K562 (cell line): ENCODE measurements around the gene ACER2. TPM values are rescaled to one million over a fixed set of nuclear protein-coding genes. Genes with fewer than 3 reads are reported as not detected.
A peak's percentile ranks its signal among the peaks of the same experiment; 100 is the strongest.

Experiments
- ATAC-seq: fragments of 200-7000 bp; cut with Tn5 transposase; 3 replicates; pipeline ENCODE4 v1.9.1; 2020; ENCODE audit warnings: moderate library complexity
- BruUV-seq: library from RNA; stranded (reverse); fragments of 400-500 nt; replicated peaks from 2 replicates; lab custom pipeline; 2021; lab: Mats Ljungman, UMichigan
- CTCF ChIA-PET: fragments of 300-600 bp; formaldehyde crosslinking; extraction: SDS; loops from one replicate; lab custom pipeline; 2021; ENCODE audit warnings: low intra/inter-chr PET ratio; lab: Yijun Ruan, JAX
- POLR2A ChIA-PET: fragments of 300-600, 350-650 bp; sonication (Branson Sonifier 250); formaldehyde crosslinking; extraction: SDS; loops from one replicate; lab custom pipeline; 2021; ENCODE audit warnings: antibody characterized with exemption, inconsistent platforms; lab: Yijun Ruan, JAX
- DNase-seq, 4 experiments: peaks; one replicate each; pipeline versions ENCODE4 v3.0.0 to v3.0.0-alpha.2; 2011 to 2018; ENCODE audit warnings: low spot score in 3 of 4, mixed read lengths in 3 of 4; ENCODE audit errors: extremely low read depth in 1 of 4
- FAIRE-seq: peaks from 2 replicates; lab custom pipeline; 2011; peaks lifted over from hg19 to GRCh38; lab: Jason Lieb, UNC
- H2AFZ ChIP-seq: 2 replicates; pipeline ENCODE4 v1.6.0; 2011; ENCODE audit warnings: low read depth, low read length, control low read depth, inconsistent platforms
- H3K27ac ChIP-seq: fragments of 200-600 bp; 3 replicates; pipeline ENCODE4 v1.8.0; 2011; ENCODE audit warnings: low read depth, mild to moderate bottlenecking, control low read depth, inconsistent platforms, low read length, moderate library complexity, mixed read lengths; ENCODE audit errors: extremely low read depth
- H3K27me3 ChIP-seq, 2 experiments: fragments of 300-600 bp in 1 of 2; 2 replicates in 1 of 2; 3 replicates in 1 of 2; pipeline versions ENCODE4 v1.6.0 to v1.8.0; 2011; ENCODE audit warnings: inconsistent platforms in 2 of 2, low read length in 2 of 2, mild to moderate bottlenecking in 1 of 2, mixed read lengths in 1 of 2, moderate library complexity in 1 of 2; ENCODE audit not compliant: control insufficient read depth in 2 of 2, insufficient read depth in 2 of 2
- H3K36me3 ChIP-seq: fragments of 300-600 bp; 3 replicates; pipeline ENCODE4 v1.8.0; 2011; ENCODE audit warnings: mild to moderate bottlenecking, low read length, inconsistent platforms; ENCODE audit not compliant: control insufficient read depth, insufficient read depth
- H3K4me1 ChIP-seq, 2 experiments: fragments of 200-600 bp in 1 of 2; replicated peaks in 1 of 2; 2 replicates in 1 of 2; 3 replicates in 1 of 2; pipeline versions ENCODE4 v1.5.1 to v1.8.0; 2011; ENCODE audit warnings: inconsistent platforms in 2 of 2, low read length in 2 of 2, mild to moderate bottlenecking in 1 of 2, mixed read lengths in 1 of 2, moderate library complexity in 1 of 2; ENCODE audit not compliant: control insufficient read depth in 2 of 2, insufficient read depth in 2 of 2
- H3K4me2 ChIP-seq: 2 replicates; pipeline ENCODE4 v1.6.1; 2011; ENCODE audit warnings: low read length, control low read depth, inconsistent platforms, mixed read lengths; ENCODE audit not compliant: insufficient read depth
- H3K4me3 ChIP-seq: fragments of 200-600 bp; sonication (generic), shearing (Covaris generic); 2 replicates; pipeline ENCODE4 v1.5.1; 2016; ENCODE audit warnings: control low read depth, inconsistent platforms
- H3K79me2 ChIP-seq: fragments of 200-600 bp; 3 replicates; pipeline ENCODE4 v1.8.0; 2011; ENCODE audit warnings: low read length, inconsistent platforms; ENCODE audit not compliant: control insufficient read depth, insufficient read depth
- H3K9ac ChIP-seq, 2 experiments: 2 replicates each; pipeline versions ENCODE4 v1.6.0 to v1.6.1; 2011; ENCODE audit warnings: low read depth in 2 of 2, low read length in 2 of 2, control low read depth in 1 of 2, inconsistent platforms in 1 of 2, mild to moderate bottlenecking in 1 of 2, mixed read lengths in 1 of 2; ENCODE audit not compliant: insufficient read depth in 1 of 2
- H3K9me1 ChIP-seq: one replicate; pipeline ENCODE4 v1.6.0; 2011; ENCODE audit warnings: inconsistent platforms, mild to moderate bottlenecking, low read length, moderate library complexity; ENCODE audit not compliant: control insufficient read depth, insufficient read depth
- H3K9me3 ChIP-seq: replicated peaks from 2 replicates; pipeline ENCODE4 v1.5.1; 2011; ENCODE audit warnings: low read depth, low read length, inconsistent platforms; ENCODE audit not compliant: control insufficient read depth, insufficient read depth
- H4K20me1 ChIP-seq: replicated peaks from 2 replicates; pipeline ENCODE4 v1.6.1; 2011; ENCODE audit warnings: low read length, inconsistent platforms, mixed read lengths; ENCODE audit not compliant: control insufficient read depth, insufficient read depth
- HSF4 ChIP-seq: fragments of 250-450 bp; sonication (Bioruptor Pico); IDR thresholded peaks from 2 replicates; pipeline ENCODE4 v2.1.2; 2022; ENCODE audit warnings: mild to moderate bottlenecking, moderate library complexity, borderline replicate concordance
- POLR2A ChIP-seq: fragments of 450-650 bp; conservative IDR thresholded peaks from 2 replicates; pipeline ENCODE4 v1.6.1; 2016
- RBFOX2 ChIP-seq: fragments of 200-400 bp; formaldehyde crosslinking; IDR thresholded peaks from 2 replicates; pipeline ENCODE4 v1.6.1; 2017; ENCODE audit warnings: low read depth, mild to moderate bottlenecking, low read length, moderate library complexity
- RFX1 ChIP-seq: fragments of 450-650 bp; IDR thresholded peaks from 2 replicates; pipeline ENCODE4 v1.6.1; 2016; ENCODE audit warnings: mild to moderate bottlenecking, moderate library complexity
- TAF15 ChIP-seq: fragments of 200-400 bp; formaldehyde crosslinking; IDR thresholded peaks from 2 replicates; pipeline ENCODE4 v1.6.1; 2017; ENCODE audit warnings: mild to moderate bottlenecking, low read depth, low read length, moderate library complexity
- ZNF24 ChIP-seq: fragments of 450-650 bp; IDR thresholded peaks from 2 replicates; pipeline ENCODE4 v1.6.1; 2016
- ZNF395 ChIP-seq: fragments of 200-800 bp; sonication (Bioruptor generic); IDR thresholded peaks from 2 replicates; pipeline ENCODE4 v1.6.1; 2017; ENCODE audit warnings: missing genetic modification characterization, missing compliant biosample characterization
- ZNF586 ChIP-seq: fragments of 450-650 bp; formaldehyde crosslinking; conservative IDR thresholded peaks from 2 replicates; pipeline ENCODE4 v1.4.0; 2020; ENCODE audit warnings: mild to moderate bottlenecking, moderate library complexity
- WGBS: fragments of 100-300 bp; shearing (Covaris generic); methylation state at CpG from one replicate; pipeline ENCODE4 v1.1.6; 2016; ENCODE audit warnings: low coverage, mixed read lengths; ENCODE audit not compliant: insufficient coverage; ENCODE audit errors: missing lambda C conversion rate; 5-methylcytosine and 5-hydroxymethylcytosine counted together
- in situ Hi-C: fragments of 300-500 bp; cut with MboI; formaldehyde crosslinking; loops from 4 replicates; pipeline ENCODE4 v1.15.0; 2018; ENCODE audit warnings: inconsistent platforms, mixed read lengths
- intact Hi-C: fragments of 100-400 bp; cut with micrococcal nuclease; formaldehyde crosslinking; loops from 2 replicates; pipeline ENCODE4 v1.14.2; 2022
- polyA plus RNA-seq, 8 experiments: library from polyadenylated mRNA; depleted of rRNA in 4 of 8; stranded (reverse) in 5 of 8; unstranded in 3 of 8; fragments of >200 nt; fragmentation: Nextera tagmentation in 2 of 8; fragmentation: Illumina TruSeq in 1 of 8; extraction: Ambion mirVana in 2 of 8; extraction: Trizol in 1 of 8; gene quantifications; 2 replicates each; pipeline versions ENCODE4 v1.2.1 to v1.2.3, GENCODE V29; 2011 to 2014; ENCODE audit warnings: inconsistent platforms in 1 of 8, missing spikeins in 1 of 8
- total RNA-seq, 7 experiments: library from RNA; depleted of rRNA in 6 of 7; stranded (reverse); fragments of >200 nt in 6 of 7; fragmentation: Illumina TruSeq in 2 of 7; extraction: Trizol in 2 of 7; gene quantifications; 2 replicates each; pipeline versions ENCODE4 v1.2.1 to v1.2.3, GENCODE V29; 2011 to 2021; ENCODE audit warnings: low replicate concordance in 1 of 7

The ACER2 gene
- total and polyA plus RNA-seq, 9 of the 15 experiments (the other 6 are each of a cell fraction or from before 2014, with no cell fraction given): 0.17 to 4.6 (median 3.0) TPM

- Histone ChIP-seq H3K4me1 (peaks cover 0 to 4% of the 10 kb centered on the region in 2 experiments; a peak in 2 of 5 replicates), H3K36me3 (peaks cover 62% of the 10 kb centered on the region), H3K79me2 (peaks cover 53% of the 10 kb centered on the region), H3K4me2 (peak overlapping the region; percentile 95), H3K9me1 (no peaks in the 10 kb centered on the region), H4K20me1 (0 out of 2 replicates have a peak, but pooled peaks cover 11% of the 10 kb centered on the region), H3K9me3 (no peaks in the 10 kb centered on the region), H3K4me3 (peak overlapping the region; percentile 92), H2AFZ (no peak overlapping the region), H3K9ac (peak overlapping the region; percentile 75 to 84), H3K27me3 (no peaks in the 10 kb centered on the region), H3K27ac (peak overlapping the region; percentile 88)
- FAIRE-seq (peak; percentile 37), DNase-seq (no peak), ATAC-seq (no peak)
- BruUV-seq: no TSS peak
- in situ Hi-C loops (no loop called here), intact Hi-C loops (loop anchor here (5.0 kb wide), 1 partner anchor 146 kb away; the partner anchor contains the start of gene DENND4C)
- CTCF ChIA-PET: no interaction called here
- POLR2A ChIA-PET: no interaction called here
- TF ChIP-seq RBFOX2 (peak; percentile 52), POLR2A (0 out of 2 replicates have a peak, but pooled peaks have one; percentile 12), TAF15 (no peak), HSF4 (CRISPR knock-in tag) (no peak)
- 0% methylated on average over 7 of the region's 7 CpGs for WGBS
These were observed 30.2 kb upstream of the ACER2 start for GRCh38 chr9:19378647-19379046.

GRCh38 chr9:19379283-19379682 lies 29.5 kb upstream of the ACER2 start:
- no peaks in the 10 kb centered on the region for H3K9me3 ChIP-seq
- intact Hi-C loops (loop anchor here (5.0 kb wide), 1 partner anchor 147 kb away; the partner anchor contains the start of gene DENND4C), in situ Hi-C loops (no loop called here)
- no peak overlapping the region for H2AFZ ChIP-seq
- peak overlapping the region; percentile 88 for H3K27ac ChIP-seq
- BruUV-seq: no TSS peak
- peak overlapping the region; percentile 84 to 99 for H3K9ac ChIP-seq
- H3K27me3 ChIP-seq: no peaks in the 10 kb centered on the region
- WGBS: 2% methylated on average over 12 of the region's 12 CpGs
- H4K20me1 ChIP-seq: 0 out of 2 replicates have a peak, but pooled peaks cover 11% of the 10 kb centered on the region
- POLR2A ChIA-PET: interaction anchor here (0.6 to 1.9 kb wide), 6 partner anchors 9 to 255 kb away, joined by 3 to 8 read pairs (median 4); no protein-coding TSS in a partner anchor
- CTCF ChIA-PET: no interaction called here
- no peak for DNase-seq
- peak overlapping the region; percentile 95 for H3K4me2 ChIP-seq
- ATAC-seq: no peak
- no peak for FAIRE-seq
- no peaks in the 10 kb centered on the region for H3K9me1 ChIP-seq
- TF ChIP-seq ZNF395 (CRISPR knock-in tag) (no peak), ZNF586 (CRISPR knock-in tag) (no peak), ZNF24 (no peak), RFX1 (no peak)
- peaks cover 0 to 4% of the 10 kb centered on the region in 2 experiments; a peak in 2 of 5 replicates for H3K4me1 ChIP-seq
- peaks cover 53% of the 10 kb centered on the region for H3K79me2 ChIP-seq
- peaks cover 56% of the 10 kb centered on the region for H3K36me3 ChIP-seq
- peak overlapping the region; percentile 92 for H3K4me3 ChIP-seq
